GM12872 (cell line): Measurements from ENCODE around the gene ATF1.

Source experiments
- CTCF ChIP-seq: IDR thresholded peaks from 3 replicates; pipeline ENCODE4 v1.5.1; 2011; ENCODE audit warnings: low read depth, mild to moderate bottlenecking, low read length, moderate library complexity; ENCODE audit not compliant: insufficient read depth

Gene ATF1

GRCh38 chr12:50862316-50862715, 98.4 kb downstream of the ATF1 start:
- TF ChIP-seq CTCF = no peak

GRCh38 chr12:50865266-50865665, 101.4 kb downstream of the ATF1 start:
- no peak for TF ChIP-seq CTCF
